Stimulated activated naive CD4-positive, alpha-beta T cell (primary cell): ENCODE measurements around the gene TBCA.
"Not testable (repeated sequence)": the region's sequence is repeated elsewhere in the genome, so short reads cannot be mapped to it uniquely, and the experiment has no call there.

ENCODE experiments used
- DNase-seq, 6 experiments: peaks; one replicate each; lab custom pipeline; 2025; lab: John Stamatoyannopoulos, UW

TBCA gene

GRCh38 chr5:77709340-77709739 lies 66.8 kb downstream of the TBCA start:
- DNase-seq = no peak

DNA sequence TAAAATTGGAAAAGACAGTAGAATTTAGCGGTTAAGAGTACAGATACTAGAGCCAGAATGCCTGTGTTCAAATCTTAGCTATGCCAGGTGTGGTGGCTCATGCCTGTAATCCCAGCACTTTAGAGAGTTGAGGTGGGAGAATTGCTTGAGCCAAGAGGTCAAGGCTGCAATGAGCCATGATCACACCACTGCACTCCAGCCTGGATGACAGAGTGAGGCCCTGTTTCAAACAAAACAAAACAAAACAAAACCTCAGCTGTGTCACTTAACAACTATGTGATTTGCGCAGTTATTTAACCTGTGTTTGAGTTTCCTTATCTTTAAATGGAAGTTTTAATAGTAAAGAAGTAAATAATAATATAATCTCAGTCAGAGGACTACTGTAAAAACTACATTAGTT lies 68.3 kb downstream of the TBCA start:
- DNase-seq = no peak

GRCh38 chr5:77699569-77699968 lies 76.6 kb downstream of the TBCA start:
- not testable (repeated sequence) for DNase-seq

DNA sequence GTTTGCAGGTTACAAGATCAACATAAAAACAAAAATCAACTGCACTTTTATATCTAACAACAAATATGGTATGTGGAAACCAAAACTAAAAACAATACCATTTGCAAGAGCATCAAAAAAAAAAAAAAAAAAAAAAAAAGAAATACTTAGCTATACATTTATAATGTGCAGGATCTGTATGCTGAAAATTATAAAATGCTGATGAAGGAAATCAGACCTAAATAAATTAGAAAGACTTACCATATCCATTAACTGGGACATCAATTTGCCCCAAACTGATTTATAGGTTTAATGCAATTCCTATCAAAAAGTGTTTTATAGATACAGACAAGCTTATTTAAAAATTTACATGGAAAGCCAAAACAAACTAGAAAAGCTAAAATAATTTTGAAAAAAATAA lies 77.2 kb downstream of the TBCA start:
- no peak for DNase-seq

DNA sequence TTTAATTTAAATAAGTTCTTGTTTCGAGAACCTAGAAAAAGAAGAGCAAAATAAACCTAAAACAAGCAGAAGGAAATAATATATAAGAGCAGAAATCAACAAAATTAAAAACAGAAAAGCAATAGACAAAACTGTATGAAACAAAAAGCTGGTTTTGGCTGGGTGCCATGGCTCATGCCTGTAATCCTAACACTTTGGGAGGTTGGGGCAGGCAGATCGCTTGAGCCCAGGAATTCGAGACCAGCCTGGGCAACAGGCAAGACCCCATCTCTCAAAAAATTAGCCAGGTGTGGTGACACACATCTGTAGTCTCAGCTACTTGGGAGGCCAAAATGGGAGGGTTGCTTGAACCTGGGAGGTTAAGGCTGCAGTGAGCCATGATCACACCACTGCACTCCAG lies 78.4 kb downstream of the TBCA start:
- DNase-seq = no peak

GRCh38 chr5:77696120-77696519 lies 80.0 kb downstream of the TBCA start:
- no peak for DNase-seq

DNA sequence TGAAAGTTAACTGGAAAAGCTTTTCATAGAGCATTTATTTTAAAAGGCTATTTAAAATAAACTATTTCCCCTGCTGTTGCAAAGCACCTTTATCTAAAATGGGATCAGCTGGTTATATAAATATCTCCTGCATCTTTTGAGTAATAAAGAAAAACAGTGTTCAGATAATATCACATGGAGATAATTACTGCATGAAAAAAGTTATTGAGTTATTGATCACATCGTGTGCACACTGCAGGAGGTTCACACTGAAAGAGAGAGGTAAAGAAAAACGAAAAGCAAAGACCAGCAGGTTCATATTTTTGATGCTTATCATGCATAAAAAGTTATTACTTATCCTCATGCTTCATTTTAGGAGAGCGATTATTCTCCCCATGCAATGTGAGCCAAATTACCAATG lies 82.2 kb downstream of the TBCA start:
- no peak for DNase-seq

DNA sequence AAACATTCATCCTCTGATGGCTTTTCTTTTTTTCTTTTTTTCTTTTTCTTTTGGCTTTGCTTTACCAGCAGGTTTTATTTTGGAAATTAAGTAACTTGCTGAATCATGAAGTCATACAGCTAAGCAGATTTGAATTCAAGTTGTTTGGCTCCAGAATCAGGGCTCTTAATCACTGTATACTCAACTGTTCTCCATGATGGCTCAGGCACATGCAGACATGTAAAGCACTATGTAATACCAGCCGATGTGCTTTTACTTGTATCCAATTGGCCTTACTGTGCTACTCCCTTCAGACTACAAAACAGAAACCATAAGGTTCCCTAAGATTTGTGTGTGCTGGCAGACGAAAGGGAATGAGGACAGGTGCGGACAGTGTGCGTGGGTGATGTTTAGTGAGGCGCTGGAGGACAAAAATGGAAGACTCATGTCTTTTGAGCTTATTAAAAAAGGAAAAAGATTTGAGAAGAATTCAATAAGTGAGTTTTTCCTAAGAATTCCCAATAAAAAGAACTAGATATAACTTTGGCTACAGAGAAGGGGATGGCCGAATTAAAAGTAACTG lies 92.9 kb downstream of the TBCA start:
- DNase-seq = no peak

- no peak for DNase-seq
Observed at GRCh38 chr5:77670526-77670925, 105.6 kb downstream of the TBCA start.

DNA sequence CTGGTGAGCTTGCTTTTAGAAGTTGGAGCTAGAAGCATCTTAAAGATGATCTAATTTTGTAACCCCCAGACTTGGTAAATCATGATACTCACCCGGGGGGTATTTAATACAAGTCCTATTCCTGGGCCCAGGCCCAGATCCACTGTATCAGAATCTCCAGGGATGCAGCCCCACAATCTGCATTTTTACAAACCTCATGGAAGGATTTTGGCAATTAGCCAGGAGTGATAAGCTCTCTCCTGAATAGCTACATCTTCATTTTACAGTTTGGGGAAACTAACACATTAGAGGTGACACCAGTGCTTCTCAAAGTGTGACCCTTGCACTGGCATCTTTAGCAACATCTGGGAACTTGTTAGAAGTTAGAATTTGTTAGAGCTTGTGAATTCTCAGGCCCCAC lies 106.5 kb downstream of the TBCA start:
- no peak for DNase-seq

- DNase-seq = no peak
Observed at GRCh38 chr5:77663090-77663863, 112.9 kb downstream of the TBCA start.

- no peak for DNase-seq
Observed at GRCh38 chr5:77662635-77663034, 113.5 kb downstream of the TBCA start.

DNA sequence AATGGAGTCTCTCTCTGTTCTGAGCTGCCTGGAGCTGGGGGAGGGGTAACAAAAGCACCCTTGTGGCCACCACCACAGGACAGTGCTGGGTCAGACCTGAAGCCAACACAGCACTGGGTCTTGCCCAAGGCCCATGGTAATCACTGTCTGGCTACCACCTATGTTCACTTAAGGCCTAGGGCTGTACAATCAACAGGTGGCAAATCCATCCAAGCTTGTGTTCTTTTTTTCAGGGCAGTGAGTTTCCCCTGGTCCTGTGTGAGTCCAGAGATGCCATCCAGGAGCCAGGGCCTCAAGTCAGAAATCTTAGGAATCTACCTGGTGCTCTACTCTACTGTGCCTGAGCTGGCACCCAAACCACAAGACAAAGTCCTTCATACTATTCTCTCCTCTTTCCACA lies 117.5 kb downstream of the TBCA start:
- no peak for DNase-seq

DNA sequence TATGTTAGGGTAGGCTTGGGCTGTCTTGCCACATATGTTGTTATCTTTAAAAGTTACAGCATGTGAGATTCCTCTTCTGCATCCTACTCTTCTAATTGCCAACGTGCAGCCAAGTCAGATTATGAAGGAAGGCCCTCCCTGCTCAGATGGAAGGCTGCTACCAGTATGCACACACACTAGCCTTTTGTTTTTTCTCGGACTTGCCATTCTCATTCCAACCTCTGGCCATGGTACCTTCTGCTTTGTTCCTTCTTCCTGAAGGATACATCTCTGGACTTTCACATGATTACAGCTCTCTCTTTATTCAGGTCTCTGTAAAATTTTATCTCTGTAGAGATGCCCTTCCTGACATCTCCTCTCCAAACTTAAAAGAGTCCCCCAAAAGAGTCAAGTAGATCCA lies 124.8 kb downstream of the TBCA start:
- DNase-seq = no peak

DNA sequence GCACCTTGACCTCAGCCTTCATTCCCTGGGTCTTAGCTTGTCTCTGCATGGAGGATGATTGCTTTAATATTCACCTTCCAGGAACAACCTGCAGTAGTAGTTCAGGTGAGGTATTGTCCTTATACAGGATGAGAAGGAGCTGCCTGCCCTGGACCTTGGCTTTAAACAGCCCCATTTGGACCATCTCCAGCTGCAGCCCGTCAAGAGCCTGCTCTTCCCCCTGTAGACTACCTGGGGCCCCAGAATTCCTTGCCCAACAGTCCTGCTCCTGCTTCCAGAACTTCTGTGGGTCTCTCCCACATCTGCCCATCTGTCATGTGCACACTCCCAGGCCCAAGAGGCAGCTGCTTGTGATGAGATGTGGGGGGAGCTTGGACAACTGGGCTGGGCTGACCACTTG lies 125.5 kb downstream of the TBCA start:
- DNase-seq = no peak

GRCh38 chr5:77649776-77650175 lies 126.4 kb downstream of the TBCA start:
- no peak for DNase-seq

- no peak for DNase-seq
Observed at GRCh38 chr5:77645995-77646639, 130.0 kb downstream of the TBCA start.

DNA sequence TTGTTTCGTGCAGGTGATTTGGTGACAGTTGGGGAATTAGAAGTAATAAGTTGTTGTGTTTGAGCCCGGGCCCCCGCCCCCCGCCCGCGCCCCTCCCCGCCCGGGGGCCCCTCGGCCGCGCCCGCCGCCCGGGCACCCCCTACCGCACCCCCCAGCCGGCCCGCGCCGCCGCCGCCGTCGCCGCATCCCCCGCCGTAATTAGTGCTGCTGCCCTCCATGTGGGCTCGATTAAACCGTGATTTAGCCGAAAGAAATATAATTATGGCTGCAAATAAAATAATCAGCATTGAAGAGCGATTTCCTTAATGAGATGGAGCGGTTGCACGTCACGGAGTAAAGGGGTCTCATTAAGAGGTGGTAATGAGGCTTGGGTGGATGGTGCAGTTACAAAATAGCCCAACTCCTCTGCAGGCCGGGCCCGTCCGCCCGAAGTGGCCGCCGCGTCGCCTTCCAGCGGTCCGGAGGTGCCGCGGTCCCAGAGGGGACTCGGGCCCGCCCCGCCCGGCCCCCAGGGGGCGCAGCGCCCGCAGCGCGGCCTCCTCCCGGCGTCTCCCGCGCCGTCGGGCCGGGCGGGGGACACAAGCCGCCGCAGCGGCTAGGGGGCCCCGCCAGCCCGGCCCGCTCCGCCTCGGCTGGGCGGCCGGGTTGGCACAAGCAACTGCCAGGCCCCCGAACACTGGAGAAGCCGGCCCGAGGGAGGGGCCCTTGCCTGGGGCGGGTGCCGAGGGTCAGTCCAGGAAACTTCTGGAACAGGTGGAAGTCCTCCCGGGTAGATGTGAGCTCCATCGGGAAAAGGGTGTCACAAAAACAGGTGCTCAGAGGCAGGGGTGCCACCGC lies 130.8 kb downstream of the TBCA start:
- DNase-seq = peak in 2 of 6 experiments; percentile 20 to 31

DNA sequence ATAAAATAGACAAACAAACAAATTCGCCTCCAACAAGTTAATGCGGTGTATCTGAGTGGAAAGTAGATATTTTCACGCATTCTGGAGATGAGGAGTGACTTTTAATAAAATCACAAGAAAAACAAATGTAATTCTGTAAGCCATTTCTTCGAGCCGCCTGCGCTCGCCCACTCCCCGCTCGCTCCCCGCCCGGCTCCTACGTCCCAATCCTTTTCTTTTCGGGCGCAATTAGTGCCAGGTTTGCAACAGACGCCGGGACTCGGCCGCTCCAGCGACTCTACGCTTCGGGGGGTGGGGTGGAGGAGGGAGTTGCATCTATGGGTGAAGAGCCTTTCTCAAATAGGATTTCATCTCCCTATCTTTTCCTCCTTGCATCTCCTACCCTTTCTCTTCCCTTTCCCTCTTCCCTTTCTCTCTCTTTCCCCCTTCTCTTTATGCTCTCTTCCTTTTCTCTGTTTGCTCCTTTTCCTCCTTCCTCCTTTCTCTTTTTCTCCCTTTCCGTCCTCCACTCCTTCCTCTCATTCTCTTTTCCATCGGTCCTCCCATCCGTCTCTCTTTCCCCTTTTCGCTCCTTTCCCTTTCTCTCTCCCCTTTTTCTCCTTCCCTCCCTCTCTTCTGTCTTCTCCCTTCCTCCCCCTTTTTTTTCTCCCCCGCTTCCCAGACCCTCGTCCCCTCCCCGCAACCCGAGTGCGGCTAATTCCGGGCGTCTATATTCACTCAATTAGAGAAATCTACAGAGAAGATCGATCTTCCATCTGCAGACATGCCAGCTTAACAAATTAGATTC lies 131.6 kb downstream of the TBCA start:
- DNase-seq = no peak

GRCh38 chr5:77643654-77644370 lies 132.3 kb downstream of the TBCA start:
- DNase-seq = no peak
